GM18909 (cell line): ENCODE results near the gene RMDN2.
"Not testable (repeated sequence)": the region's sequence is repeated elsewhere in the genome, so short reads cannot be mapped to it uniquely, and the experiment has no call there.

ENCODE experiments used
- ATAC-seq: cut with Tn5 transposase; IDR thresholded peaks from one replicate; pipeline ENCODE4 v1.9.1; 2021; ENCODE audit warnings: mild to moderate bottlenecking; ENCODE audit not compliant: unreplicated experiment, poor library complexity

RMDN2 gene

DNA sequence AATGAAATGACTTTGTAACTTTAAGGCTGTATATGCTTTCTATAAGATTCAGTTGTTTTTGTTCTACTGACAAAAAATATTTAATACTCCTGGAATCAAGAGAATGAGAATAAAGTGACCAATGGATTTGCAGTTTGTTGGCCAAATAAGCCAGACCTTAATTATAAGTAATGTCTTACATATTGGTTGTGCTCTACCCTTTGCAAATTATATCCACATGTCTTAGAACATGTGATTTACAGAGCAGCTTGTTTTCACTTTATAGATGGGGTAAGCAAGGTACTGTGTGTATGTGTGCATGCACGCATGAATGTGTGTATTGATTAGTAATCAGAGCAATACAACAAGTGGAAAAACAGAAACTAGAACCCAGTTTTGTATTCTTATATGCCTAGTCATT is 59.1 kb downstream of the RMDN2 start:
- ATAC-seq = no peak

DNA sequence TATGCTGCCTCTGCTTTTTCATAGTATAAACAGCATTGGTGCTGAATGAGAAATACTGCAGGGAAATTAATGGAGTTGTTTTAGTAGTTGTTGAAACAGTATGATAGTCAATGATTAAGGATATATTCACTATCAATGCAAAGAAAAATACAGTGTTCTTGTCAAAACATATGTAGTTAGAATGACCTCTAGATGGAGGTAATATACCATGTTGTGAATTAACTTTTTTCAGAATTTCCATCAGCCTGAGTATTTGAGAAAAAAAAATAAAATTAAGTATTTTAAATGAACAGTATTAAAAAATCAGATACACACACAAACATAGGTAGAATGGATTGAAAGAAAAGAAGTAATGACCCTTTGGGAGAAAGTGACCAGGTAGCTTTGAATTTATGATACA is 59.5 kb downstream of the RMDN2 start:
- ATAC-seq = no peak

DNA sequence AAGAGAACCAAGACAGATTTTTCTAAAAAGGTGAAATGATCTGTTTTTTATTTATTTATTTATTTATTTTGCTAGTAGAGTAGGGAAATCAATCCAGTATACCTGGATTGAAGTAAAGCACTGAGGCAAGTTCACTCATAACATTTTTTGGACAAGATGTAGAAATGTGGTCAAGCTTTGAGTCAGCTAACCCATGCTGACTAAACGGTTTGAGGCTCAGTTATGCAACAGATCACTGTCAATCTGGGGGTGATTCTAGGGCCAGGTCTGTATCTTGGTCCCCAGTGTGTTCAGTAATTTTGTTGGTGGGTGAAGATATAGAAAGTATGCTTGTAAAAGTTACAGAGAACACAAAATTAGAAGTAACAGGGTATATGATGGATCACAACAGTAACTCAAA is 60.2 kb downstream of the RMDN2 start:
- ATAC-seq = no peak

DNA sequence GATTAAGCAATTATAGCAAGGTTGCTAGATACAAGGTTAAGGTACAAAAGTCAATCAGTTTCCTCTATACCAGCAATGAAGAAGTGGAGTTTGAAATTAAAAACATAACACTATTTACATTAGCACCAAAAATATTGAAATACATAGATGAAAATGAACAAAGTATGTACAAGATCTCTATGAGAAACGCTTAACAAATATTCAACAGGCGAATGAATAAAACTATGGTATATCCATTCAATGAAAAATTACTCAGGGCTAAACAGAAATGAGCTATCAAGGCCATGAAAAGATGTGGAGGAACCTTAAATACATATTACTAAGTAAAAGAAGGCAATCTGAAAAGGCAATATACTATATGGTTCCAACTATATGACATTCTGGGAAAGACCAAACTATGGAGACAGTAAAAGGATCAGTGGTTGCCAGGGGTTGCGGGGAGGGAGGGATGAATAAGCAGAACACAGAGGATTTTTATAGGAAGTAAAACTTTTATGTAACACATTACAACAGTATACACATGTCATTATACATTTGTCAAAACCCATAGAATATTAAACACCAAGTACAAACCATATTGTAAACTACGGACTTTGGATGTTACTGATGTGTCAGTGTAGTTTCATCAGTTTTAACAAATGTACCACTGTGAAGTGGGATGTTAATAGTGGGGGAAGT is 62.1 kb downstream of the RMDN2 start:
- no peak for ATAC-seq

DNA sequence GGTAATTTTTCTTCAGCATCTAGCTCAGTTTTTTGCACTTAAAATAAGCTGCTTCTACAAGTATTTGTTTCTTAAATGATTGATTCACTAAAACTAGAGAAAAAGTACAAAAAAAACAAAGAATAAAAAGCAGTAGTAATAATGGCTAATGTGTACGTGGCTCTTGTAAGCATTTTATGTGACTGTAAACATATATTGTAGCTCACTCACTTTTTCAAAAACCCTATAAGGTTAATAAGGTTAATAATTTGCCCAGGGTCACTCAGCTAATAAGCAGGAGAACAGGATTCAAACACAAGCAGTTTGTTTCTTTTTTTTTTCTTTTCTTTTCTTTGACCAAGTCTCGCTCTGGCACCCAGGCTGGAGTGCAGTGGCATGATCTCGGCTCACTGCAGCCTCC is 67.5 kb downstream of the RMDN2 start:
- ATAC-seq = no peak

GRCh38 chr2:37993143-37993542 is 68.1 kb downstream of the RMDN2 start:
- ATAC-seq = no peak

DNA sequence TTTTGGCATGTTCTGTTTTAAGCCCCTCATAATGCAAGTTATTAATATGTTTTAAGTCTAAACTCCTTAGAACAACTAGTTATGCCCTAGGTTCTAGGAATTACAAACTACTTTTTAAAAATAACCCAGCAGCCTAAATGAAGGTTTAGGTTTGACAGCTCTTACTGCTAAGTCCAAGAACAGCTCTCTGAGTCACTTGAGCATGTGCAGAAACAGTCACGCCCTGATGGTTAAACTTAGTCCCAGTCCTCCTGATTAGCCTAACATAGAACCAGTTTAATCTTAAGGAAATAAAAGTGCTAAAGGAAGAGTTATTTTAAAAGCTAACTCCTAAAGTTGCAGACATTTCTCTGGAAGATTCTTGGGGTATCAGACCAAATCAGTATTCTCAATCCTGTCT is 72.5 kb downstream of the RMDN2 start:
- ATAC-seq = no peak

- no peak for ATAC-seq
Observed at GRCh38 chr2:38000485-38001222, 75.6 kb downstream of the RMDN2 start.

DNA sequence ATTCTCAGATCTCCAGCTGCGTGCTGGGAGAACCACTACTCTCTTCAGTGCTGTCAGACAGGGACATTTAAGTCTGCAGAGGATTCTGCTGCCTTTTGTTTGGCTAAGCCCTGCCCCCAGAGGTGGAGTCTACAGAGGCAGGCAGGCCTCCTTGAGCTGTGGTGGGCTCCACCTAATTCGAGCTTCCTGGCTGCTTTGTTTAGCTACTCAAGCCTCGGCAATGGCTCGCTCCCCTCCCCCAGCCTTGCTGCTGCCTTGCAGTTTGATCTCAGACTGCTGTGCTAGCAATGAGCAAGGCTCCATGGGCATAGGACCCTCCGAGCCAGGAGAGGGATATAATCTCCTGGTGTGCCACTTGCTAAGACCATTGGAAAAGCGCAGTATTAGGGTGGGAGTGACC is 85.1 kb downstream of the RMDN2 start:
- not testable (repeated sequence) for ATAC-seq

- no peak for ATAC-seq
Observed at GRCh38 chr2:38010995-38011394, 85.9 kb downstream of the RMDN2 start.

DNA sequence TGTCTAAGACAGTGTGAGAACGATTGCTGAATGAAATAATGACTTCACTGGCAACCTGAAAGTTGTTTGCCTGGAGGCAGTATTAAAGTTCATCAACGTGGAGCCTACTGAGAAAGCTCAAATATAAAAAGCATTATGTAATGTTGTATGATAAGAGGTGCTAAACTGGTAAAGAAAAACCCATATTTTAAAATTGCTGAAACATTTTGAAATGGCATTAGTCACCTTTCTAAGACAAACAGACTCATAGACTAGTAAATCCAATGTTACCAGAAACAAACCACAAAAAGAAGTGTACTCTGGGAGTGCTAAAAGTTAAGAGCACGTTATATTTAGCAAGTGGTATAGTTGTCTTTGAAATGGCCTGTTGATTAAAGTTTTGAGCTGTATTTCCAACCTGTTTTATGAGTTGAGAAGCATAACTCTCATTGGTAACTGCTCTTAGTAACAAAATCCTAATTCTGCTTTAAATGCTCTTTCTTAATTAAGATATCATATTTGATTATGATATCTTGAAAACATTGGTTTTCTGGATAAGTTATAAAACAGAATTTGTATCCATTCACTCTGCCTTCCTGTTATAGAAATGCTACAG is 88.2 kb downstream of the RMDN2 start:
- no peak for ATAC-seq

DNA sequence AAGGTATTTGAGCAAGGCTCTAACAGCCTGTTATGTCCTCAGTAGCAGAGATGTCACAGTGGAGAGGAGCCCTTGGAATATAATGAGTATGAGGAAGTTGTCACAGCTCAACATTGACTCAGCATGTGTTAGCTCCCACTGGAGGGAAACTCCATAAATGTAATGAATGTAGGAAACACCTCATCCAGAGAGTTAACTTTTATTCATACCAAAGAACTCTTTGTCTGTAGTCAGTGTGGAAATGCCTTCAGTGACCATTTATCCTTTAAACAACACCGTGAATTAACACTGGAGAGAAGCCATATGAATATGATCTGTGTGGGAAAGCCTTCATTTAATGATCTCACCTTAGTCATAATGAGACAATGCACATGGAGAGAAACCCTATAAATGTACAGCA is 91.1 kb downstream of the RMDN2 start:
- no peak for ATAC-seq

DNA sequence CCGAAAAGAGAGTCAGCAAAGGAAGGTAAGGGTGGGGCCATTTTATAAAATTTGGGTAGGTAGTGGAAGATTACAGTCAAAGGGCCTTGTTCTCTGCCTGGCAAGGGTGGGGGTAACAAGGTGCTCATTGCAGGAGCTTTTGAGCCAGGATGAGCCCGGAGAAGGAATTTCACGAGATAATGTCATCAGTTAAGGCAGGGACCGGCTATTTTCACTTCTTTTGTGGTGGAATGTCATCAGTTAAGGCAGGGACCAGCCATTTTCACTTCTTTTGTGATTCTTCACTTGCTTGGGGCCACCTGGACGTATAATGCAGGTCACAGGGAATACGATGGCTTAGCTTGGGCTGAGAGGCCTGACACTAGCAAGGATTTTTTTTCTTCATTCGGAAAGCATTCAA is 92.7 kb downstream of the RMDN2 start:
- no peak for ATAC-seq

DNA sequence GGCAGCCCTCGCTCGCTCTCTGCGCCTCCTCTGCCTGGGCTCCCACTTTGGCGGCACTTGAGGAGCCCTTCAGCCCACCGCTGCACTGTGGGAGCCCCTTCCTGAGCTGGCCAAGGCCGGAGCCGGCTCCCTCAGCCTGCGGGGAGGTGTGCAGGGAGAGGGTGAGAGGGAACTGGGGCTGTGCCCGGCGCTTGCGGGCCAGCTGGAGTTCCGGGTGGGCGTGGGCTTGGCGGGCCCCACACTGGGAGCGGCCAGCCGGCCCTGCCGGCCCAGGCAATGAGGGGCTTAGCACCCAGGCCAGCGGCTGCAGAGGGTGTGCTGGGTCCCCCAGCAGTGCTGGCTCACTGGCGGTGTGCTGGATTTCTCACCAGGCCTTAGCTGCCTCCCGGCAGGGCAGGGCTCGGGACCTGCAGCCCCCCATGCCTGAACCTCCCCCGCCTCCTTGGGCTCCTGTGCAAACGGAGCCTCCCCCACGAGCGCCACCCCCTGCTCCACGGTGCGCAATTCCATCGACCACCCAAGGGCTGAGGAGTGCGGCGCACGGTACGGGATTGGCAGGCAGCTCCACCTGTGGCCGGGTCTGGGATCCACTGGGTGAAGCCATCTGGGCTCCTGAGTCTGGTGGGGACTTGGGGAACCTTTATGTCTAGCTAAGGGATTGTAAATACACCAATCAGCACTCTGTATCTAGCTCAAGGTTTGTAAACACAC is 95.4 kb downstream of the RMDN2 start:
- ATAC-seq = not testable (repeated sequence)

GRCh38 chr2:38021589-38021988 is 96.5 kb downstream of the RMDN2 start:
- no peak for ATAC-seq

DNA sequence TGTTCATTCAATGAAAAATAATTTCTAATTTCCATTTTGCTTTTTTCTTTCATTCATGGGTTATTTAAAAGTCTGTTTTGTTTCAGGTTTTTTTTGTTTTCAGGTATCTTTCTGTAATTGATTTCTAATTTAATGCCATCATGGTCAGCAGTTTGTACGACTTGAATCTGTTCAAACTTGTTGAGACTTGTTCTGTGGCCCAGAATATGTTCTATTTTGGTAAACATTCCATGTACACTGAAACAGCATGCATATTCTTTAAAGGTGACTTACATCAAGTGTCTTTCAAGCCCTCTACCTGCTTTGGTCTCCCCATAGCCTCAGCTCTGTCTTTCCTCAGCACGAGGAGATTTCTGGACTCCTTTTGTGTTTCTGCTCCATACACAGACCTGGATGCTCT is 101.8 kb downstream of the RMDN2 start:
- no peak for ATAC-seq

GRCh38 chr2:38028829-38029228 is 103.7 kb downstream of the RMDN2 start:
- no peak for ATAC-seq

GRCh38 chr2:38029512-38029911 is 104.4 kb downstream of the RMDN2 start:
- ATAC-seq = no peak

- no peak for ATAC-seq
Observed at GRCh38 chr2:38030635-38031355, 105.7 kb downstream of the RMDN2 start.

DNA sequence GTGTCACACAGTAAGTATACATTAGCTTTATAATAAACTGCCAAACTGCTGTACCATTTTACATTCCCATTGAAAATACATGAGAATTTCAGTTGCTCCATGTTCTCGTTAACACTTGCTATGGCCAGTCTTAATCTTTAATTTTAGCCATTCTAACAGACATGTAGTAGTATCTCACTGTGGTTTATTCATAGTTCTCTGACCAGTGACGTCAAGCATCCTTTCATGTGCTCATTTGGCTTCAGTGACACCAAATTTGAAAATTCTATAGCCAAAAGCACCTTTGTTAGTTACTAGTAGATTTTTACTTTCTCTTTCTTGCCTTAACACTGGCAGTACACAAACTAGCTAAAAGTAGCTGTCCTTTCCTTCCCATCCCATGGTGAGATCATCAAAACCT is 107.9 kb downstream of the RMDN2 start:
- no peak for ATAC-seq
